HepG2 (cell line): ENCODE data around the gene PRUNE1. TPM values are rescaled to one million over a fixed set of nuclear protein-coding genes. Genes with fewer than 3 reads are reported as not detected.

Experiments
- ATF4 ChIP-seq, 2 experiments: fragments of 450-650 bp in 1 of 2; sonication (generic) in 1 of 2; formaldehyde crosslinking; IDR thresholded peaks; 2 replicates each; pipeline versions ENCODE4 v1.5.0 to v1.8.0; 2020 to 2022; ENCODE audit warnings: mild to moderate bottlenecking in 1 of 2, missing genetic modification reagents in 1 of 2
- DPF2 ChIP-seq: sonication (generic); formaldehyde crosslinking; IDR thresholded peaks from 2 replicates; pipeline ENCODE4 v1.4.0; 2020; ENCODE audit warnings: mild to moderate bottlenecking, low read depth, missing genetic modification reagents, borderline replicate concordance
- FIP1L1 ChIP-seq: fragments of 200-400 bp; formaldehyde crosslinking; IDR thresholded peaks from 2 replicates; pipeline ENCODE4 v1.6.1; 2018; ENCODE audit warnings: low read depth, mild to moderate bottlenecking, low read length, moderate library complexity, borderline replicate concordance; ENCODE audit not compliant: insufficient read depth
- FOSL2 ChIP-seq: sonication (generic); formaldehyde crosslinking; IDR thresholded peaks from 2 replicates; pipeline ENCODE4 v1.4.0; 2020; ENCODE audit warnings: missing genetic modification reagents
- FOXK2 ChIP-seq: fragments of 450-650 bp; IDR thresholded peaks from 2 replicates; pipeline ENCODE4 v1.6.1; 2016
- GABPB1 ChIP-seq: IDR thresholded peaks from 2 replicates; pipeline ENCODE4 v1.6.1; 2016; ENCODE audit warnings: mild to moderate bottlenecking, missing genetic modification reagents, moderate library complexity, missing compliant biosample characterization
- HCFC1 ChIP-seq: fragments of 150-350 bp; IDR thresholded peaks from 2 replicates; pipeline ENCODE4 v1.6.1; 2014; ENCODE audit warnings: low read depth, low read length
- HDAC1 ChIP-seq: sonication (generic); formaldehyde crosslinking; IDR thresholded peaks from 2 replicates; pipeline ENCODE4 v1.5.1; 2020; ENCODE audit warnings: mild to moderate bottlenecking, missing genetic modification reagents
- IRF9 ChIP-seq: sonication (generic); formaldehyde crosslinking; IDR thresholded peaks from 2 replicates; pipeline ENCODE4 v1.8.0; 2022; ENCODE audit warnings: missing genetic modification reagents, mild to moderate bottlenecking, borderline replicate concordance
- KDM5A ChIP-seq: fragments of 200-600 bp; sonication (generic); IDR thresholded peaks from 2 replicates; pipeline ENCODE4 v1.7.0; 2018; ENCODE audit warnings: antibody characterized with exemption, mild to moderate bottlenecking, low read length, borderline replicate concordance
- RBM39 ChIP-seq: fragments of 200-400 bp; formaldehyde crosslinking; IDR thresholded peaks from one replicate; pipeline ENCODE4 v1.6.1; 2018; ENCODE audit warnings: antibody characterized with exemption, mild to moderate bottlenecking, low read depth, low read length; ENCODE audit not compliant: poor library complexity, severe bottlenecking
- SKIL ChIP-seq: sonication (generic); formaldehyde crosslinking; IDR thresholded peaks from 2 replicates; pipeline ENCODE4 v1.8.0; 2022; ENCODE audit warnings: missing genetic modification reagents, mild to moderate bottlenecking, moderate library complexity, borderline replicate concordance
- SP4 ChIP-seq: sonication (generic); formaldehyde crosslinking; IDR thresholded peaks from 2 replicates; pipeline ENCODE4 v1.8.1; 2023; ENCODE audit warnings: mild to moderate bottlenecking, missing genetic modification reagents
- STAG1 ChIP-seq: sonication (generic); formaldehyde crosslinking; IDR thresholded peaks from 2 replicates; pipeline ENCODE4 v1.4.0; 2020; ENCODE audit warnings: missing genetic modification reagents
- UBTF ChIP-seq: sonication (generic); formaldehyde crosslinking; IDR thresholded peaks from 2 replicates; pipeline ENCODE4 v1.4.0; 2020; ENCODE audit warnings: mild to moderate bottlenecking, missing genetic modification reagents
- ZFP36L1 ChIP-seq: sonication (generic); formaldehyde crosslinking; IDR thresholded peaks from 2 replicates; pipeline ENCODE4 v1.8.0; 2022; ENCODE audit warnings: mild to moderate bottlenecking, missing genetic modification reagents, moderate library complexity
- ZNF20 ChIP-seq: sonication (generic); formaldehyde crosslinking; IDR thresholded peaks from 2 replicates; pipeline ENCODE4 v1.4.0; 2020; ENCODE audit warnings: mild to moderate bottlenecking, moderate library complexity, missing genetic modification reagents
- ZNF44 ChIP-seq: sonication (generic); formaldehyde crosslinking; IDR thresholded peaks from 2 replicates; pipeline ENCODE4 v1.5.1; 2020; ENCODE audit warnings: mild to moderate bottlenecking, missing genetic modification reagents
- ZNF451 ChIP-seq: sonication (generic); formaldehyde crosslinking; IDR thresholded peaks from 2 replicates; pipeline ENCODE4 v1.5.0; 2020; ENCODE audit warnings: mild to moderate bottlenecking, missing genetic modification reagents
- ZNF850 ChIP-seq: sonication (generic); formaldehyde crosslinking; conservative IDR thresholded peaks from 2 replicates; pipeline ENCODE4 v1.9.0; 2021; ENCODE audit warnings: mild to moderate bottlenecking, missing genetic modification reagents
- polyA plus RNA-seq, 8 experiments: library from polyadenylated mRNA; depleted of rRNA in 3 of 8; stranded (reverse) in 7 of 8; unstranded in 1 of 8; fragments of >200 nt; fragmentation: Illumina TruSeq in 4 of 8; extraction: Trizol in 4 of 8; gene quantifications; 2 replicates each; pipeline versions ENCODE4 v1.2.1 to v1.2.3, GENCODE V29; 2011 to 2016; ENCODE audit warnings: low read depth in 4 of 8, missing spikeins in 1 of 8, mixed read lengths in 1 of 8; ENCODE audit not compliant: insufficient read depth in 1 of 8
- total RNA-seq, 5 experiments: library from RNA; depleted of rRNA; stranded (reverse); fragments of >200 nt; fragmentation: Illumina TruSeq; extraction: Trizol; gene quantifications; 2 replicates each; pipeline ENCODE4 v1.2.3, GENCODE V29; 2016; ENCODE audit warnings: low read depth in 1 of 5

PRUNE1 gene
- total and polyA plus RNA-seq, 2 of the 13 experiments (the other 11 are each of a cell fraction or from before 2014, with no cell fraction given) = 19.0 to 31.9 TPM

- TF ChIP-seq ATF4 (CRISPR knock-in tag; IDR thresholded peaks at IDR 0.05) (peak; percentile 1 to 61; a peak in 1 of 4 replicates), ZNF451 (CRISPR knock-in tag) (peak; percentile 23; the same call in 1 of the 2 replicates), GABPB1 (peak; percentile 46; the same call in 1 of the 2 replicates), SKIL (CRISPR knock-in tag) (peak; percentile 75; the same call in 1 of the 2 replicates), ZNF850 (no peak), UBTF (CRISPR knock-in tag) (no peak; the same call in 1 of the 2 replicates), HCFC1 (no peak), KDM5A (no peak), SP4 (peak; percentile 81), FOSL2 (peak; percentile 82), ZFP36L1 (no peak), HDAC1 (CRISPR knock-in tag) (peak; percentile 97), ZNF44 (CRISPR knock-in tag) (no peak; the same call in 1 of the 2 replicates), RBM39 (no peak), STAG1 (0 out of 2 replicates have a peak, but pooled peaks have one; percentile 12), DPF2 (CRISPR knock-in tag) (peak; percentile 76), ZNF20 (CRISPR knock-in tag) (no peak), FIP1L1 (no peak), IRF9 (CRISPR knock-in tag) (0 out of 2 replicates have a peak, but pooled peaks have one; percentile 76), FOXK2 (peak; percentile 52; the same call in 1 of the 2 replicates)
These were observed 37.3 kb upstream of the PRUNE1 start (continued) for GRCh38 chr1:150970808-150971582.
